Measurements from ENCODE around the gene PPP1R14C.

Gene PPP1R14C

GRCh38 chr6:150224820-150225219 is 82.0 kb downstream of the PPP1R14C start:
- TF ChIP-seq ZBTB7A (IDR thresholded peaks at IDR 0.05; ENCODE audit: low read depth), result no peak

GRCh38 chr6:150227281-150227680 is 84.4 kb downstream of the PPP1R14C start:
- TF ChIP-seq USF1 (IDR thresholded peaks at IDR 0.05) (no peak), EP300 (IDR thresholded peaks at IDR 0.05; ENCODE audit: borderline replicate concordance) (no peak), ZBTB7A (IDR thresholded peaks at IDR 0.05; ENCODE audit: low read depth) (no peak), FOXM1 (IDR thresholded peaks at IDR 0.05; ENCODE audit: borderline replicate concordance, low read depth) (no peak), NFIC (IDR thresholded peaks at IDR 0.05) (no peak), CEBPB (IDR thresholded peaks at IDR 0.05) (no peak), TEAD4 (IDR thresholded peaks at IDR 0.05) (no peak), TCF12 (IDR thresholded peaks at IDR 0.05; ENCODE audit: low read depth) (no peak)
- TF ChIP-seq, protein P1, sequence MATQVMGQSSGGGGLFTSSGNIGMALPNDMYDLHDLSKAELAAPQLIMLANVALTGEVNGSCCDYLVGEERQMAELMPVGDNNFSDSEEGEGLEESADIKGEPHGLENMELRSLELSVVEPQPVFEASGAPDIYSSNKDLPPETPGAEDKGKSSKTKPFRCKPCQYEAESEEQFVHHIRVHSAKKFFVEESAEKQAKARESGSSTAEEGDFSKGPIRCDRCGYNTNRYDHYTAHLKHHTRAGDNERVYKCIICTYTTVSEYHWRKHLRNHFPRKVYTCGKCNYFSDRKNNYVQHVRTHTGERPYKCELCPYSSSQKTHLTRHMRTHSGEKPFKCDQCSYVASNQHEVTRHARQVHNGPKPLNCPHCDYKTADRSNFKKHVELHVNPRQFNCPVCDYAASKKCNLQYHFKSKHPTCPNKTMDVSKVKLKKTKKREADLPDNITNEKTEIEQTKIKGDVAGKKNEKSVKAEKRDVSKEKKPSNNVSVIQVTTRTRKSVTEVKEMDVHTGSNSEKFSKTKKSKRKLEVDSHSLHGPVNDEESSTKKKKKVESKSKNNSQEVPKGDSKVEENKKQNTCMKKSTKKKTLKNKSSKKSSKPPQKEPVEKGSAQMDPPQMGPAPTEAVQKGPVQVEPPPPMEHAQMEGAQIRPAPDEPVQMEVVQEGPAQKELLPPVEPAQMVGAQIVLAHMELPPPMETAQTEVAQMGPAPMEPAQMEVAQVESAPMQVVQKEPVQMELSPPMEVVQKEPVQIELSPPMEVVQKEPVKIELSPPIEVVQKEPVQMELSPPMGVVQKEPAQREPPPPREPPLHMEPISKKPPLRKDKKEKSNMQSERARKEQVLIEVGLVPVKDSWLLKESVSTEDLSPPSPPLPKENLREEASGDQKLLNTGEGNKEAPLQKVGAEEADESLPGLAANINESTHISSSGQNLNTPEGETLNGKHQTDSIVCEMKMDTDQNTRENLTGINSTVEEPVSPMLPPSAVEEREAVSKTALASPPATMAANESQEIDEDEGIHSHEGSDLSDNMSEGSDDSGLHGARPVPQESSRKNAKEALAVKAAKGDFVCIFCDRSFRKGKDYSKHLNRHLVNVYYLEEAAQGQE (IDR thresholded peaks at IDR 0.05; ENCODE audit: low read depth), result no peak

DNA sequence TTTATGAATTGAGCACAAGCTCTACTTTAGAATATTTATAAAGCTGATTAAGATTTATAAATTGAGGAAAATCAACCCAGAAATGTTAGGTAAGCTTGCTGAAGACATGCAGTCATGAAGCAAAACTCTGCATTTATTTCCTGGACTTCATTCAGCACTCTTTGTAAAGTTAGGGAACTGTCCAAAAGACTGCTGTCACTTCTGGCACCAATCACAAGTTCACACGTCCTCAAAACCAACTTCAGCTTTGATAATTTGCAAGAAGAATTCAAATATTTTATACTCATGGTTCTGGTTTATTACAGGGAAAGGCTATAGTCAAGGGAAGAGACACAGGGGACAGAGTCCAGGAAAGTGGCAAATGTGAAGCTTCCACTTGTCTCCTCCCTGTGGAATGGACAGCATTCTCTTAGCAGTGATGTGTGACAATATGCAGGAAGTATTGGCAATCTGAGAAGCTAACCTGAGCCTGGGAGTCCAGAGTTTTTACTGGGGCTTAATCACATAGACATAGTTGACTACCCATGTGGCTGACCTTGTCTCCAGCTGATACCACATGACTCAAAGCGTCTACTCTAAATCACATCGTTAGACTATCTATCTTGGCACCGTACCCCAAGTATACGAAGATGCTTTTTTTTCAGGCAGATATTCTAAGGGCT is 85.4 kb downstream of the PPP1R14C start:
- TF ChIP-seq CREB1 (IDR thresholded peaks at IDR 0.05; ENCODE audit: low read depth), result no peak
- TF ChIP-seq, protein P1 (IDR thresholded peaks at IDR 0.05; ENCODE audit: low read depth), result peak; percentile 61; the same call in 1 of the 2 replicates

DNA sequence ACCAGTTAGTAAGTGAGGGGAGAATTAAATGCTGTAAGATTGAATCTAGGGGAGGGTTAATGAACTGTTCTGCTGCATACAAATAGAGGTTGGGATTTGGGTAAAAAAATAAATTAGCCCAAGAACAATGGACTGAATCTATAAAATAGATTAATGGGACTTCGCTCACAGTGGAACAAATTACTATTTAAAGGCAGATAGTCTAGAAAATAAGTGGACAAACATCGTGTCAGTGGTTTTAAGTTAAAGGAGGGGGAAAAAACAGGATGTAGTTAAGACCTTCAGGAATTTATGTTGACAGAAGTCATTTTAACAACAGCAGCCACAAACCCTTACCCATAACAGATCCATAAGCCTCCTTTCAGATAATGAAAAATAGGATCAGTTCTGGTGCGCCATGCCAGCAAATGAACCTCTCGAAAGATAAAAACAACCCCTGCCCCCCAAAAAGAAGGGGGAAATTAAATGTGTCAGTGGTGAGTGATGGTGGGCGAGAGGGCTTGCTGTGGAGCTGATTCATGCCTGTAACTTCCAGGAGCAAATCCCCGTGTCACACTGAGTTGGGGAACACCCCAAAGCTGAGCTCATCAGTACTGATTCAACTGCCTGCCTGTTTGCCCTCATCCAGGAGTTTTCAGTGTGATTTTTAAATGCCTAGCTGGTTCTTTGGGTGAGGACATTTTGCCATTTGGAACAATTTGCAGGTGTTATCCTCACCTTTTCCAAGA is 86.8 kb downstream of the PPP1R14C start:
- TF ChIP-seq FOXM1 (IDR thresholded peaks at IDR 0.05; ENCODE audit: borderline replicate concordance, low read depth) (no peak), ZBTB7A (IDR thresholded peaks at IDR 0.05; ENCODE audit: low read depth) (no peak), USF1 (IDR thresholded peaks at IDR 0.05) (no peak)

- TF ChIP-seq FOXM1 (IDR thresholded peaks at IDR 0.05; ENCODE audit: borderline replicate concordance, low read depth) (no peak), CREB1 (IDR thresholded peaks at IDR 0.05; ENCODE audit: low read depth) (no peak), MAX (IDR thresholded peaks at IDR 0.05) (no peak), USF1 (IDR thresholded peaks at IDR 0.05) (no peak), RAD21 (IDR thresholded peaks at IDR 0.05; ENCODE audit: low read depth) (no peak), YY1 (IDR thresholded peaks at IDR 0.05; ENCODE audit: low read depth) (no peak), EGR1 (IDR thresholded peaks at IDR 0.05) (no peak), EP300 (IDR thresholded peaks at IDR 0.05; ENCODE audit: borderline replicate concordance) (no peak), TAF1 (IDR thresholded peaks at IDR 0.05; ENCODE audit: low read depth) (no peak)
- TF ChIP-seq, protein P1 (IDR thresholded peaks at IDR 0.05; ENCODE audit: low read depth), result no peak
These were observed 87.3 kb downstream of the PPP1R14C start for GRCh38 chr6:150230164-150230561.

Data from Ishikawa (cell line).